Keratinocyte (primary cell): ENCODE data around the gene CMIP. TPM values are rescaled to one million over a fixed set of nuclear protein-coding genes. Genes with fewer than 3 reads are reported as not detected.

Experiments
- DNase-seq: peaks from one replicate; pipeline ENCODE4 v3.0.0-alpha.2; 2011; ENCODE audit warnings: low read depth, missing footprints, low spot score
- FAIRE-seq: peaks from 2 replicates; lab custom pipeline; 2011; peaks lifted over from hg19 to GRCh38; lab: Jason Lieb, UNC
- H2AFZ ChIP-seq: 2 replicates; pipeline ENCODE4 v1.6.0; 2012; ENCODE audit warnings: low read length, control low read depth, inconsistent platforms; ENCODE audit not compliant: control insufficient read depth
- H3K27ac ChIP-seq: 2 replicates; pipeline ENCODE4 v1.5.1; 2011; ENCODE audit warnings: low read length; ENCODE audit not compliant: control insufficient read depth, insufficient read depth
- H3K27me3 ChIP-seq: 3 replicates; pipeline ENCODE4 v1.6.0; 2011; ENCODE audit warnings: low read length; ENCODE audit not compliant: control insufficient read depth, insufficient read depth; ENCODE audit errors: extremely low read depth
- H3K36me3 ChIP-seq, 2 experiments: 2 replicates in 1 of 2; 3 replicates in 1 of 2; pipeline ENCODE4 v1.5.1; 2011; ENCODE audit warnings: low read length in 2 of 2, mild to moderate bottlenecking in 1 of 2; ENCODE audit not compliant: control insufficient read depth in 2 of 2, insufficient read depth in 2 of 2; ENCODE audit errors: extremely low read depth in 1 of 2
- H3K4me1 ChIP-seq: 3 replicates; pipeline ENCODE4 v1.5.1; 2011; ENCODE audit warnings: low read length; ENCODE audit not compliant: control insufficient read depth, insufficient read depth; ENCODE audit errors: extremely low read depth
- H3K4me2 ChIP-seq: 3 replicates; pipeline ENCODE4 v1.6.0; 2011; ENCODE audit warnings: low read depth, low read length; ENCODE audit not compliant: control insufficient read depth, insufficient read depth; ENCODE audit errors: extremely low read depth
- H3K4me3 ChIP-seq, 3 experiments: fragments of 200-600 bp in 1 of 3; sonication (generic) in 1 of 3; 2 replicates in 2 of 3; 3 replicates in 1 of 3; pipeline ENCODE4 v1.5.1; 2011 to 2016; ENCODE audit warnings: low read length in 3 of 3, mild to moderate bottlenecking in 3 of 3, control low read depth in 2 of 3, inconsistent platforms in 1 of 3, low read depth in 1 of 3, mixed read lengths in 1 of 3, mixed run types in 1 of 3, moderate library complexity in 1 of 3; ENCODE audit not compliant: control insufficient read depth in 2 of 3, insufficient read depth in 2 of 3; ENCODE audit errors: extremely low read depth in 1 of 3
- H3K79me2 ChIP-seq: 2 replicates; pipeline ENCODE4 v1.6.0; 2012; ENCODE audit warnings: low read length; ENCODE audit not compliant: control insufficient read depth, insufficient read depth
- H3K9ac ChIP-seq: 3 replicates; pipeline ENCODE4 v1.6.0; 2011; ENCODE audit warnings: low read length; ENCODE audit not compliant: control insufficient read depth, insufficient read depth; ENCODE audit errors: extremely low read depth
- H3K9me1 ChIP-seq: 3 replicates; pipeline ENCODE4 v1.6.0; 2011; ENCODE audit warnings: low read length; ENCODE audit not compliant: control insufficient read depth, insufficient read depth; ENCODE audit errors: extremely low read depth
- H3K9me3 ChIP-seq: 2 replicates; pipeline ENCODE4 v1.5.1; 2012; ENCODE audit warnings: low read depth, low read length; ENCODE audit not compliant: control insufficient read depth
- H4K20me1 ChIP-seq: 3 replicates; pipeline ENCODE4 v1.6.0; 2011; ENCODE audit warnings: low read length; ENCODE audit not compliant: control insufficient read depth, insufficient read depth; ENCODE audit errors: extremely low read depth
- CTCF ChIP-seq, 3 experiments: IDR thresholded peaks in 1 of 3; conservative IDR thresholded peaks in 1 of 3; optimal IDR thresholded peaks in 1 of 3; 2 replicates in 2 of 3; 3 replicates in 1 of 3; pipeline versions ENCODE3 to v1.5.1; 2011; ENCODE audit warnings: low read length in 3 of 3, mild to moderate bottlenecking in 3 of 3, moderate library complexity in 2 of 3, control low read depth in 1 of 3, inconsistent platforms in 1 of 3; ENCODE audit not compliant: insufficient read depth in 2 of 3; ENCODE audit errors: extremely low read depth in 1 of 3
- EZH2 ChIP-seq: IDR thresholded peaks from one replicate; pipeline ENCODE4 v1.6.1; 2012; ENCODE audit warnings: inconsistent platforms, mild to moderate bottlenecking, low read length, moderate library complexity
- dilution Hi-C: fragments of 300-500 bp; cut with MboI; formaldehyde crosslinking; loops from one replicate; pipeline ENCODE4 v1.7.0; 2020; ENCODE audit warnings: low sequenced_read_pairs; ENCODE audit not compliant: extremely low pct_ligation_motif_present
- polyA plus RNA-seq, 5 experiments: library from polyadenylated mRNA; depleted of rRNA in 3 of 5; stranded (reverse) in 3 of 5; stranded (forward) in 1 of 5; unstranded in 1 of 5; fragments of >200 nt; gene quantifications; 1 replicate in 1 of 5; 2 replicates in 3 of 5; 3 replicates in 1 of 5; pipeline versions ENCODE4 v1.2.1 to v1.2.3, GENCODE V29; 2011 to 2012; ENCODE audit warnings: missing spikeins in 2 of 5, low read depth in 1 of 5, low replicate concordance in 1 of 5

Gene CMIP
- polyA plus RNA-seq, 1 donor (not counting 4 experiments of a cell fraction or from before 2014, with no cell fraction given): 5.0 TPM

DNA sequence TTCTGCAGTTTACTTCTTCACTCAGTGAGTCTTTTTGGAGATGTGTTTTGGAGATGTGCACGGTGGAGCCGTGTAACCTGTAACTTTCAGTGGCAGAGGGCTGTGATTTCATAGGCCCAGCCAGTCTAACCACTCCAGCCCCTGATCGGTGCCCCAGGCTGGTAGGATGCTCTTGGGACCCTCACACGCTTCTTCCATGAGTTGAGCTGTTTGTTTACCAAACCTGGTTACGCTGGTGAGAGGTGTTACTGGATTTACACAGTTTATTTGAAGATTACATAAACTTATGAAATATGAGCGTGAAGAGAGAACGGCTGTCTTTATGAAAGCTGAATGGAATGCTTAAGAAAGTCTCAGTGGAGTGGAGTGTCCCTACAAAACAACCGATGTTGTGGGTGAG, 96.7 kb downstream of the CMIP start:
- dilution Hi-C loops: no loop called here
- no peak overlapping the region for H2AFZ ChIP-seq
- no peak for DNase-seq
- FAIRE-seq: no peak
- peaks cover 97% of the 10 kb centered on the region for H3K79me2 ChIP-seq
- peaks cover 8% of the 10 kb centered on the region for H3K9me1 ChIP-seq
- H3K4me1 ChIP-seq: peaks cover 31% of the 10 kb centered on the region
- no peaks in the 10 kb centered on the region for H3K27me3 ChIP-seq
- no peaks in the 10 kb centered on the region for H3K9me3 ChIP-seq
- H3K4me3 ChIP-seq: no peak overlapping the region
- H3K27ac ChIP-seq: no peak overlapping the region
- H3K36me3 ChIP-seq: peaks cover 3 to 18% of the 10 kb centered on the region in 2 experiments
- no peak overlapping the region for H3K9ac ChIP-seq
- peaks cover 17% of the 10 kb centered on the region for H4K20me1 ChIP-seq
- H3K4me2 ChIP-seq: no peak overlapping the region
- TF ChIP-seq CTCF (optimal IDR thresholded peaks at IDR 0.05 in 1 of 3, IDR thresholded peaks at IDR 0.05 in 1 of 3, conservative IDR thresholded peaks at IDR 0.05 in 1 of 3; ENCODE audit: extremely low read depth in 1 of 3, insufficient read depth in 2 of 3, low read length in 3 of 3) (no peak), EZH2 (no peak)

- Histone ChIP-seq H3K9me1 (peaks cover 8% of the 10 kb centered on the region), H3K9ac (no peak overlapping the region), H3K79me2 (peaks cover 97% of the 10 kb centered on the region), H3K27ac (no peak overlapping the region), H4K20me1 (peaks cover 17% of the 10 kb centered on the region), H3K9me3 (no peaks in the 10 kb centered on the region), H3K4me3 (no peak overlapping the region), H3K4me1 (peaks cover 30% of the 10 kb centered on the region), H3K4me2 (no peak overlapping the region), H3K27me3 (no peaks in the 10 kb centered on the region), H2AFZ (no peak overlapping the region), H3K36me3 (peaks cover 3 to 12% of the 10 kb centered on the region in 2 experiments)
- dilution Hi-C loops: no loop called here
- no peak for DNase-seq
- TF ChIP-seq CTCF (optimal IDR thresholded peaks at IDR 0.05 in 1 of 3, IDR thresholded peaks at IDR 0.05 in 1 of 3, conservative IDR thresholded peaks at IDR 0.05 in 1 of 3; ENCODE audit: extremely low read depth in 1 of 3, insufficient read depth in 2 of 3, low read length in 3 of 3) (no peak), EZH2 (no peak)
- no peak for FAIRE-seq
These were observed 98.3 kb downstream of the CMIP start for GRCh38 chr16:81542609-81543570.
